ENCODE measurements around the gene SLC46A2.

Gene SLC46A2

DNA sequence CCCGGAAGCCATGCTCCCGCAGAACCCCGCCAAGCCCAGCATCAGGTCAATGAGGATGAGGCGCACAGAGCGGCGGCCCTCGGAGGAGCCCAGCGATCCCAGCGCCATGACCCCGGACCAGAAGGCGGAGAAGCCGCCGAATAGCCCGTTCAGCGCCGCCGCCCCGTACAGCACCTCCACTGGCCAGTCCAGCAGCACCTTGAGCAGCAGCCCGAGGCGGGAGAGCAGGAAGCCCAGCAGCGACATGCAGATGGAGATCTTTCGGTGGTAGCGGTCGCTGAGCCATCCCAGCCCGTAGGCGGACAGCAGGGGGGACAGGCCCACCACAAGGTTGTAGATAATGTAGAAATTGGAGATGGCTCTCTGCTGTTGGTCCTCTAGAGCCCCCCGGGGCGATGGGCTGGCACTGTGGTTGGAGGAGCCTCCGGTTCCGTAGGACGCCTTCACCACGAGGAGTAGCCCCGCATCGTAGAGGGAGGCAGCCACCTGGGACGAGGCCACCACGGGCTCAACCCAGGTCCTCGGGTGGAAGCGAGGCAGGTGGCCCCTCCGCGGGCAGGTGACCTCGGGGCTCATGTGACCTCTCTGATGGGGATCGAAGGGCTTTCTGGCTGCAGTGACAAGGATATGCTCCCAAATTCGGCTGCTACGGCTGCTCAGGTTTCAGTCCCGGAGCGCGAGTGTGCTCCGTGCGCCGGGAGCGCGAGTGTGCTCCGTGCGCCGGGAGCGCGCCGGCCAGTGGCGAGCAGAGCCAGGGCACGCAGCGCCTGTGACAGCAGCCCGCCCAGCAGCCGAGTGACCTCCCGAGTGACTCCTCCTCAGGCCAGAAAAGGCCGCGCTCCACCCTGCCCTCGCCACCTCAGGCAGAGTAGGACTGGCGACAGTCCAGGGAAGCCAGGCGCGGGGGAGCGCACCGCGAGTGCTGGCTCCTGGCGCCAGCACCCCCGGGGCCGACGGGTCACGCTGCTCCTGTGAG lies at the start of gene SLC46A2:
SLC46A2 (minus strand) TSS at position 771 of the 976 bp plus-strand sequence; CDS start at position 576, 195 bp downstream.
- no peak for DNase-seq (ENCODE audit: low read depth in 3 of 3)

DNA sequence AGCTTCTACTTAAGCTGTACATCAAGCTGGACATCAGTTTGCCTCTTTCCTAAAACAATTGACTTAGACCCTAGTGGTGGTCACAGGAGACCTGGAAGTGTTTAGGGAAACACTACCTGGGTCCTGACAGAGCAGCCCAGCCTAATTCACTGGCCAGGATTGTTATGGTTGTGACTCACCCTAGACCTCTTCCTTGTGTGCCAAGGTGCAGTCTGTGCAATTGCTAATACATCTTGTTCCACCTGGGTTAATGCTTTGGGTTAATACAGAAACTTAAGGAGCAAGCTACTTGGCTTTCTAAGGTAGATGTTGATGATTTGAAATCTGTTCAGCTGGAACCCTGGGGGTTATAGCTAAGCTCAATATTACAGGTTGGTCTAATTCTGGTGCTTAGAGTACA lies 48.7 kb upstream of the SLC46A2 start:
- DNase-seq (ENCODE audit: low read depth in 3 of 3) = no peak

GRCh38 chr9:112933696-112934095 lies 43.0 kb upstream of the SLC46A2 start:
- DNase-seq (ENCODE audit: low read depth in 3 of 3) = no peak

DNA sequence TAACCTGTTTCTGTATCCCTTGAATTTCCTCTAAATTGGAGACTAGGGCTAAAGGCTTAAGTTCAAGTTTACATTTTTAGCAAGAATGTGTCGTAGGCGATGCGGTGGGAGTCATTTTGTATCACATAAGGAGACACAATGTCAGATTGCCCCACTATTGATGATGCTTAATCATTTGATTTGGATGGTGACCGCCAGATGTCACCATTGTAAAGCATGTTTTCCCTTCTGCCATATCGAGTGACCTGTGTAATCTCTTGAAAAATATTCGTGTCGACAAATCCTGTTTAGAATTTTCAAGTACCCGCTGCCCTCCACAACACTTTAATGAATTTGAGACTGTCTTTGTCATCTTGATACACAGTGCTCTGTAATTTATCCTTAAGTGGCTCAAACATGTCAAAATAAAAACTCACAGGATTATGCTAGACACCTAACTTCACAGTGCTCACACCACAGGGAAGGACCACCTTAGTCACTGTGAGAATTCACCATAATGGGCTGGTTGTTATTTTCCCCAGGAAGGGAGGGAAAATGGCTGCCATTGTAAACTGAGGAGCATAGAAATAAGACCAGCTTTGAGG lies 34.5 kb upstream of the SLC46A2 start:
- DNase-seq (ENCODE audit: low read depth in 3 of 3) = no peak

DNA sequence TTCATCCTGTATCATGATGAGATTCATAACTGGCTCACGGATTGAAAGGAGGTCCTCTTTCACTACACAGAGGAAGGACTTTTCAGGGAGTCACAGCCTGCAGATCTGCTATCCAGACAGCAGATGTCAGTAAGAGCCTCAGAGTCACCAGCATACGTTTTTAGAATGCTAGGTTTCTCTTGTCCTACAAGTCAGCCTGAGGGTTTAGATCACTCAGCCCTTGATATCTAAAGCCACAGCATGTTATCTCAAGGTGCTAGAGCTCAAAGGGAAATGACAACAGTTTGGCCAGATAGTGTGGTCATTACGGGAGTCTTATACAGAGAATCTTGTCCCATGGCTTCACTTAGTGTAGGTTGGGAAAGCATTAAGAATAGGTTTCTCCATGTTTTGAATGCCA lies 30.9 kb upstream of the SLC46A2 start:
- no peak for DNase-seq (ENCODE audit: low read depth in 3 of 3)

DNA sequence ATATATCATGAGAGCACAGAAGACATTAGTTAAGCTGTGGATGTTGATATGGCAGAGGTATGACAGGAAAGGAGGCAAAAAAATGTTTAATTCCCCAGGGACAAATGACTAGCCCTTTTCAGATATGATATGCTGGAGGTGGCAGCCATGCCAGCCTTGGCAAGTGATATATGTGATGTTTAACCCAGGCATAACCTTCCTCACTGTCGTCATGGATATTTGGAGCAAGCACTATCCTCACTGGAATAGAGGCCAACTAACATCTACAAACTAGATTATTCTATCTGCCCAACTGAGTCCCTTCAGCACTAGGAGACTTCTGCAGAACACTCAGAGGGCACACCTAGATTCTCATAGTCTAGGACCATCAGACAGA lies 27.3 kb upstream of the SLC46A2 start:
- DNase-seq (ENCODE audit: low read depth in 3 of 3) = no peak

DNA sequence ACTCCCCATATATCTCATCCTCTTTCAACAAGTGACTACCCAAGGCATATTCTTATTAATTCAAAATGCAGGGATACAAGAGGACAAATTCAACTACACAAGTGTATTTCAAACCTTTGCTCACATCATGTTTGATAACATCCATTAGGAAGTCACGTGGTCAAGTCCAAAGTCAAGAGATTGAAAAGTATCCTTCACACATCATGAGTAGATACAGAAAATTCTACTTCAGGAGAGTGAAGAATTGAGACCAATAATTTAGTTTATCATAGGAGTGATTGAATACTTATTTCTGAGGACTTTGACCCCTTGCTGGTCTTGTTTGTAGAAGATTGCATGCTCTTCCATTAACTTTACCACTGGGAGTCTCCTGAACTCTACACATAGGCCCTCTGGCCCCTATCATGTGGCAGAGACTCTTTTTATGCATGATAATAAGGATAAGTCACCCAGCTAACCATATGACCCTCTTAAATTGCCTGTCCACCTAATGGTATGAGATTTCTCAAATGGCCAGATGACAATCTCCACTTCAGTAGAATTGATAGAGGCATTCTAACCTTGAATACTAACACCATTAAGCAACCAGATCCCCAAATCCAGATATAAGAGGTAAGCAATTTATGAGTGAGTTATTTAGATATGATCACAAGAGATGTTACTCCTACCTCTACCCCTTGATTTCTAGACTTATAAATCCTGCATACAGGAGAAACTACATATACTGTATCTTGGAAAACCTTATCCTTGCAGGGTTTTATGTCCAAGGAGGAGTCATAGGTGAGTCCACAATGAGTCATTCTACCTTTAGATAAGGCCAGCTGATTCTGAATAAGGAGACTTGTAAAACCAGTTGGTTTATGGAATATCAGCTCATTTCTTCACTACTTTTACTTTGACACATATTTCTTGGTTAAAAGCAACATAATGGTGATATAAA lies 26.6 kb upstream of the SLC46A2 start:
- DNase-seq (ENCODE audit: low read depth in 3 of 3) = no peak

GRCh38 chr9:112914524-112914923 lies 23.8 kb upstream of the SLC46A2 start:
- DNase-seq (ENCODE audit: low read depth in 3 of 3) = no peak

GRCh38 chr9:112913326-112913725 lies 22.6 kb upstream of the SLC46A2 start:
- no peak for DNase-seq (ENCODE audit: low read depth in 3 of 3)

GRCh38 chr9:112912636-112913035 lies 22.0 kb upstream of the SLC46A2 start:
- no peak for DNase-seq (ENCODE audit: low read depth in 3 of 3)

- no peak for DNase-seq (ENCODE audit: low read depth in 3 of 3)
Observed at GRCh38 chr9:112911736-112912135, 21.1 kb upstream of the SLC46A2 start.

- no peak for DNase-seq (ENCODE audit: low read depth in 3 of 3)
Observed at GRCh38 chr9:112905084-112905483, 14.4 kb upstream of the SLC46A2 start.

DNA sequence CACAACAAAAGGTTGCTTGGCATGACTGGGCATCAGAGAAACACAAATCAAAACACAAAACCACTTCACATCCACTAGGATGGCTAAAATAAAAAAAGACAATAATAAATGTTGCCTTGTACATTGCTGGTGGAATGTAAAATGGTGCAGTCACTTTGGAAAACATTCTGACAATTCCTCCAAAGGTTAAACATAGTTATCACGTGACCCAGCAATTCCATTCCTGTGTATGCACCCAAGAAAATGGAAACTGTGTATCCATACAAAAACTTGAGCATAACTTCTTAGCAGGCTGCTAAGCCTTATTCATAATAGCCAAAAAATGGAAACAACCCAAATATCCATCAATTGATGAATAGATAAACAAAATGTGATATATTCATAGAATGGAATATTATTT lies 10.2 kb upstream of the SLC46A2 start:
- DNase-seq (ENCODE audit: low read depth in 3 of 3) = no peak

DNA sequence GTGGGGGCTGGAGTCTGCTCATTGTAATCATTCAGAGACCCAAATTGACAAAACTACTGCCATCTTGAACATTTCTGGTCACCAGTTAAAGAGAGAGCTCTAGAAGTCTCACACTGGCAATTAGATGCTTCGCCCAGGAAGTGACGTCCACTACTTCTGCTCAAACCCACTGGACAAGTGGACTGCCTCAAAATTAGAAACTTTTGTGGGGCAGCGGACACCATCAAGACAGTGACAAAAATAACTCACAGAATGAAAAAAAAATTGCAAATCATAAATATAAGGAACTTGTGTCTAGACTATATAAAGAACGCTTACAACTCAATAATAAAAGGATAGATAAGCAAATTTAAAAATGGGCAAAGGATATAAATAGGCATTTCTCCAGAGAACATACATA lies 9.8 kb upstream of the SLC46A2 start:
- DNase-seq (ENCODE audit: low read depth in 3 of 3) = no peak

GRCh38 chr9:112898872-112899311 lies 8.2 kb upstream of the SLC46A2 start:
- DNase-seq (ENCODE audit: low read depth in 3 of 3) = no peak

- DNase-seq (ENCODE audit: low read depth in 3 of 3) = no peak
Observed at GRCh38 chr9:112896131-112896530, 5.5 kb upstream of the SLC46A2 start.

- no peak for DNase-seq (ENCODE audit: low read depth in 3 of 3)
Observed at GRCh38 chr9:112894699-112895098, 4.0 kb upstream of the SLC46A2 start.

GRCh38 chr9:112894041-112894440 lies 3.4 kb upstream of the SLC46A2 start:
- DNase-seq (ENCODE audit: low read depth in 3 of 3) = no peak

DNA sequence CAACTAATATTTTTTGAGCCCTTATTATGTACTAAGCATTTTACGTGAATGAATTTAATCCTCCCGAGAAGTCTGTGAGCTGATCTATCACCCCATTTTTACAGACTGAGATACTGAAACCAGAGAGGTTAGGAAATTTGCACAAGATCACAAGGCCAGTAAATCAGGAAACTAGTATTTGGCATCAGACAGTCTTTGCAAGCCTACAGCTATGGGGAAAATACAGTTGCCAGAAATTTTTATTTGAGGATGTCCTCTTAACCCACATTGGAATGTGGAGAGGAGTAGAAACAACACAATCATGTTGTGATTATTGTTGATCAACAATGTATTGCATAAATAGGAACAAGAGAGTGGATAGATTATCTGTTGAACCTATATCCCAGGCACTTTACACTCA lies 2.3 kb upstream of the SLC46A2 start:
- DNase-seq (ENCODE audit: low read depth in 3 of 3) = no peak

DNA sequence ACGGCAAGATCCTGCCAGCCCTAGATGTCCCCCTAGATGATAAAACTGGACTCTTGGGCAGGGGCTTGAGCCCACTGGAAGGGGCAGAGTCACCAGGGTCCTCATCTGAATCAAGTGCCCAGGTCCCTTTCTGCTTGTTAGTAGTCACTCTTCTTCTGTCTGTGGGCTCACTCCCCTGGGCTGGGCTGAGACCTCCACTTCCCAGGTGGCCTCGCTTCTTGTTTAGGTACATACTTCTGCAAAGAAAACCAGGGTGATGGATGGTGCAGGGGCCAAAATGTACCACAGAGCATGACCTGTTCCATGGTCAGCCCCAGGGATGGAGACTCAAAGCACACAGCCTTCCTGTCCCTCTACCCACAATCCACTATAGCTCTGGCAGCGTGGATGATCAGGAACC lies 845 bp upstream of the SLC46A2 start:
- DNase-seq (ENCODE audit: low read depth in 3 of 3) = no peak

GRCh38 chr9:112887381-112887780 lies 3.3 kb downstream of the SLC46A2 start:
- DNase-seq (ENCODE audit: low read depth in 3 of 3) = no peak

GRCh38 chr9:112886351-112886750 lies 4.3 kb downstream of the SLC46A2 start:
- no peak for DNase-seq (ENCODE audit: low read depth in 3 of 3)

All from stimulated activated CD4-positive, alpha-beta T cell treated with anti-CD3 and anti-CD28 coated beads, TNF-alpha, amount 100 ng/mL, for 48 hours (primary cell).